Daoy (cell line): ENCODE measurements around the gene ST8SIA5. TPM values are rescaled to one million over a fixed set of nuclear protein-coding genes. Genes with fewer than 3 reads are reported as not detected.

Source experiments
- DNase-seq: peaks from one replicate; pipeline ENCODE4 v3.0.0-alpha.2; 2015; ENCODE audit warnings: low read depth
- total RNA-seq: library from RNA; depleted of rRNA; stranded (reverse); fragments of >200 nt; shearing (Covaris generic); gene quantifications from 2 replicates; pipeline ENCODE4 v1.2.3, GENCODE V29; 2014; rRNA removed

The ST8SIA5 gene
- total RNA-seq, 1 experiment from 2014 or later = 0.40 TPM

DNA sequence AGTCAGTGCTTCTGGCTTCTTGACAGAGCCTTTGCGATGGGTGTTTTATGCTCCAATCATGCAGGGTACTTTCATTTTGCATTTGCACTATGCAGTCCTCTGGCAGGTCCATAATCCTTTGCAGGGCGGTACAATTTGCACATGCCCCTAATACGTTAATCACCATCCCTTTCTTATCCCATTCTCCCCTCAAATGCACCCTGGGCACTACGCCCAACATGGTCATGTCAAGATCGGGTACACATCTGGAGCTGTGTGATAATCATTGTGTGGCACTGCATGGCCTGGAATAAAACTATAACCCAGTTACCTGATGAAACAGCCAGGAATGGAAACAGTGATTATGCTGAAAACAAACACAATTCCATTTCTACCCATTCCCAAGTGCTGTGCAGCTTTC is 127.5 kb downstream of the ST8SIA5 start:
- no peak for DNase-seq

- DNase-seq = no peak
Observed at GRCh38 chr18:46628206-46628605, 128.6 kb downstream of the ST8SIA5 start.

DNA sequence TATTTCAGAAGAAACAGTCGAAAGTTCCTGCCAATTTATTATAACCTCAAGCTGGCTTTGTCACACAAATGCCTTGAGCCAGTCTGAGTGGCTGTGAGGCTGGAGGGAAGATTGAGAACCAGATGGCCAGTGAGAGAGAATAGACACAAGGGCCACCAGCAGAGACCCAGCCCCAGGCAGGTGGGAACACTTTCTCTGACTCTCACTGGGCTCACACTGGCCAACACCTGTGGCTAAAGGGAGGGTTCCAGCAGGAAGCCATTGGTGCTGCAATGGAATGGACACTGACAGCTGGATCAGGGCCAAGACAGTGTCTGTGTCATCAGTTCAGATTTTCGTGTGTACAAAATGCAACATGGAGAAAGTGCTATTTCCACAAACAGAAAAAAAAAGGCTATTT is 129.7 kb downstream of the ST8SIA5 start:
- no peak for DNase-seq

GRCh38 chr18:46625069-46625468 is 131.8 kb downstream of the ST8SIA5 start:
- DNase-seq = no peak

GRCh38 chr18:46624127-46624526 is 132.7 kb downstream of the ST8SIA5 start:
- no peak for DNase-seq

DNA sequence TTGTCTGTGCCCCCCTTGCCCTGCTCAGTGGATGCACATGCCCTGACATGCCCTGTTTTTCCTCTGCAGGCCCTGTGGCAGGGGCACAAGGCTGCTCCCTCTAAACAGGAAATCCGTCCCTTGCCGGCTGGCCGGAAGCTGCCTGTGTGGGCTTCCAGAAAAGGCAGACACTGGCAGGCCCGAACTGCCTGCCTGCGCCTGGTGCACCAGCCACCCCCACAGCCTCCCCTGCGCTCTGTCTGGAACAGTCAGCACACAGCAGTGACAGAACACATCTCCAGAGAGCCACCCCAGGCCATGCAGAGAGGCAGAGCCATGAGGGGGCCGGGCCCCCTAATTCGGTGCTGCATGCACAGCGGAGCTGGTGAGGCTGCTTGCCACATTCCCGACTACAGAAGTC is 133.3 kb downstream of the ST8SIA5 start:
- DNase-seq = no peak

GRCh38 chr18:46622999-46623398 is 133.9 kb downstream of the ST8SIA5 start:
- no peak for DNase-seq

DNA sequence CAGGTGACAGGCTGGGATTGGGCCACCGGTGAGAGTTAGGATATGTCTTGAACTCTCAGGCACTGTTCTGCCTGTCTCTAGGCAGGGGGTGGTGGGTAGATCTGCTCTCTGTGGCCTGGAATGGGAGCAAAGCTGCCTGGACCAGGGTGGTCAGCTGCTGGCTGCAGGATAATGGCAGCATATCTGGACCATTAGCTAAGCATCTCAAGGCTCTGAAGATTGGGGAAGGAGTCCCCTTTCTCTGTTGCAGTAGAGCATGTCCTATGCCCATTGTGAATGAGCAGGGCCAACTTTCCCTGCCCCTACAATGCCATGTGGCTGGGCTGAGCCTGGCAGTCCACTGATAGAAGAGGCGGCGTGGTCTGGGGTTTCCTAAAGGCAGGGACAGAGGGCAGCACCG is 134.4 kb downstream of the ST8SIA5 start:
- no peak for DNase-seq

- no peak for DNase-seq
Observed at GRCh38 chr18:46621871-46622270, 135.0 kb downstream of the ST8SIA5 start.

DNA sequence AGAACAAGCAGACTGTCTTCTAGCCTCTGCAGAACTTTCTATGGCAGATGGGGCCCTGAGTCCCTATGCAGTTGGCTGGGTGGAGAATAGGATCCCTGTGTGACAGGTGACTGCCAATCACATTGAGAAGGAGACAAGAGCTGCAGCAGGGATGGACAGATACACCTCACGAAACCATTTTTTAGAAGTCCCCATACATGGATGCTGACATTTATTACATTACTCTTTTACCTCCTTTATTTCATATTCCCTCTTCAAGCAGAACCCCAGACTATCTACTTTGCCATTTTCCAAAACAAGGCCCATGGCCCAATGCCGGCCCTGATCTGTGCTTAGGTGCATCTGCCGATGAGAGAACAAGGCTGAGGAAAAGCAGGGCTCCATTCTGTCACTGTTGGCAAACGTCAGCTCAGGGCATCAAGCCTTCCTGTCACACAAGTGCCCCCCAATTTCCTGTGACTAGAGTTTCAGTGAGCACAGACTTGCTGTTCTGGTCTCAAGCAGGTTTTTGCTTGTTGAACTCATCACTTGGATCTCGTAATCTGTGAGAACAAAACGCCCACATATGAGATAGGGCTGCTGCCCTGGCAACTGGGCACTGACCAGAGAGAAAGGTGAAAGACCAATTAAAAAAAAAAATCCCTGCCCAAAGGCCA is 135.6 kb downstream of the ST8SIA5 start:
- DNase-seq = no peak

DNA sequence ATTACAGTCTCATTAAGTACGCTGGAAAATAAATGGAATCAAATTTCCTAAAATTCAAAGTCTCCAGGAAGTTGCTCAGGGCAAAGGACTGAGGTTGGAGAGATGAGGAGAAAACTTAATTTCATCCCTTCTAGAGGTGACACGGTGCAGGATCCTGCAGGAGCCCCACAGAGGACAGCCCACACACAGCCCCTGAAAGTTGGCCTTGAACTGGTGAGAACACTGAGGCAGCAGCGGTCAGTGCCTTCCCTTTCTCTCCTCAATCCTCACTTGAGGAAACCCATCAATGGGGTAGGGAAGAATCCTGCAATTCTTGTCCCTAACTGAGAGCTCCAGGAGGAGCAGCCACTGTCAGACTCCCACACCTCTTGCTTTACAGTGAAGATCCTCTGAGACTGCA is 137.3 kb downstream of the ST8SIA5 start:
- no peak for DNase-seq

Other genes with a start within 250 kb of the ST8SIA5 start
- gene LOXHD1, start 99.8 kb downstream of the ST8SIA5 start, total RNA-seq = not detected in 2 replicates
- gene PIAS2, start 160.5 kb upstream of the ST8SIA5 start, total RNA-seq = 15.8 and 17.6 TPM in 2 replicates
- 0.98 and 3.7 TPM in 2 replicates for gene KATNAL2, start 160.5 kb upstream of the ST8SIA5 start, total RNA-seq